BLaER1 treated with 17β-estradiol and CSF1 and Interleukin-3, amounts not matched to agents 10 nM and 100 nM (cell line): ENCODE measurements around the gene NOSIP.

Experiments
- H3K27ac ChIP-seq, 11 experiments: shearing (Covaris generic); formaldehyde crosslinking; 2 replicates each; pipeline ENCODE4 v1.8.1; 2022
- H3K27me3 ChIP-seq, 11 experiments: shearing (Covaris generic); formaldehyde crosslinking; 2 replicates each; pipeline ENCODE4 v1.8.1; 2022
- H3K36me3 ChIP-seq, 11 experiments: shearing (Covaris generic); formaldehyde crosslinking; 2 replicates each; pipeline ENCODE4 v1.8.1; 2022
- H3K4me1 ChIP-seq, 10 experiments: shearing (Covaris generic); formaldehyde crosslinking; 2 replicates each; pipeline ENCODE4 v1.8.1; 2022
- H3K4me2 ChIP-seq, 11 experiments: shearing (Covaris generic); formaldehyde crosslinking; 2 replicates each; pipeline ENCODE4 v1.8.1; 2022
- H3K4me3 ChIP-seq, 10 experiments: shearing (Covaris generic); formaldehyde crosslinking; 2 replicates each; pipeline ENCODE4 v1.8.1; 2022
- H3K9ac ChIP-seq, 11 experiments: shearing (Covaris generic); formaldehyde crosslinking; 2 replicates each; pipeline ENCODE4 v1.8.1; 2022
- H3K9me3 ChIP-seq, 11 experiments: shearing (Covaris generic); formaldehyde crosslinking; replicated peaks in 1 of 11; 2 replicates each; pipeline ENCODE4 v1.8.1; 2022
- H4K20me1 ChIP-seq, 11 experiments: shearing (Covaris generic); formaldehyde crosslinking; 2 replicates each; pipeline ENCODE4 v1.8.1; 2022
- Cebpa-rat ChIP-seq, 11 experiments: shearing (Covaris generic); IDR thresholded peaks; 2 replicates each; pipeline ENCODE4 v1.8.1; 2022

NOSIP gene

DNA sequence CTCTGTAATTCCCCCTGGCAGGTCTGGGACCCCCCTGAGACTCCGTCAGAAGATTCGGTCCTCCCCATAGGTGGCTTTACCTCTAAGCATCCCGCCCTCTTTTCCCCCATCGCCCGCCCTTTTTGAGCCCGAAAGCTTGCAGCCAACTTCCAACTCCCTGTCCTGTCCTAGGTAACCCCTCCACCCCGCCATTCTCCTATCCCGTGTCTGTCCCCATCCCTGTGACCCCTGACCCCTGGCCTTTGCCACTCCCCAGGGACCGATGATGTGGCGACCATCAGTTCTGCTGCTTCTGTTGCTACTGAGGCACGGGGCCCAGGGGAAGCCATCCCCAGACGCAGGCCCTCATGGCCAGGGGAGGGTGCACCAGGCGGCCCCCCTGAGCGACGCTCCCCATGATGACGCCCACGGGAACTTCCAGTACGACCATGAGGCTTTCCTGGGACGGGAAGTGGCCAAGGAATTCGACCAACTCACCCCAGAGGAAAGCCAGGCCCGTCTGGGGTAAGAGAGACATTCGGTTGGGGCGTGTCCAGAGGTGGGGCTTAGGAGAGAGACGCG is 52.1 kb downstream of the NOSIP start:
- Histone ChIP-seq H3K27ac (no peak overlapping the region; a peak in 1 of 22 replicates), H4K20me1 (peaks cover 0 to 66% (median 16%) of the 10 kb centered on the region in 11 experiments; a peak in 14 of 22 replicates), H3K4me3 (peak overlapping the region in 6 of 10 experiments; percentile 0 to 42 (median 32); a peak in 6 of 20 replicates), H3K27me3 (peaks cover 0 to 19% (median 8%) of the 10 kb centered on the region in 11 experiments; a peak in 15 of 22 replicates), H3K9me3 (no peaks in the 10 kb centered on the region), H3K36me3 (peaks cover 0 to 95% (median 32%) of the 10 kb centered on the region in 11 experiments; a peak in 14 of 22 replicates), H3K9ac (peak overlapping the region in 2 of 11 experiments; percentile 36 to 43; a peak in 3 of 22 replicates), H3K4me2 (peak overlapping the region; percentile 71 to 91 (median 79)), H3K4me1 (peaks cover 20 to 35% (median 24%) of the 10 kb centered on the region in 10 experiments; a peak in 19 of 20 replicates)
- no peak for TF ChIP-seq Cebpa-rat (IDR thresholded peaks at IDR 0.05)

DNA sequence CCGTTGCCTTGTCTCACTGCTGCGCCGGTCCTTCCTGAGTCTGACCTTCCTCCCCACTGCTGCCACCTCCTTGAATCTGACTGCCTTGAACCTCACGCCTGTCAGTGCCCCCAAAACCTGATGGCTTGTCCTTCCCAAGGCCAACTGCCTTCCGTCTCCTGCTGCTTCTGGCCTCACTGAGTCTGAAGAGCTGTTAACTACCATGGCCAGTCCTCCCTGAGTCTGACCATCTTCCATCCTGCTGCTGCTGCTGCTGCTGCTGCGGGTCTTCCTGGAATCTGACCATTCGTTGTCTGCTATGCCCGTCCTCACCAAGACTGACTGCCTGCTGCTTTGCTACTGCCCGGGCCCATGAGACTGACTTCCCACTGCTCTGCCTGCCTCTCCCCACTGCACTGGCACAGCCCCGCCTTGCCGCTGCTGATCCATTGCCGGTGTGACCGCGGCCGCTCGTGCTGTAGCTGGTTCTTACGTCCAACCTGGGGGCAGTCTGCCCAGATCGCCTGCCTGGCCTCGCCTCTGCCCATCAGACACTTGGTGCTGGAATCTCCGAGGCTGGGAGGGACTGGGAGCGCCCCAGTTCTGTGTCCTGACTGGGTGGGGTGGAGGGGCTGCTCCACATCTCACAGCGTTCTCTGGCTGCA is 55.4 kb downstream of the NOSIP start:
- Histone ChIP-seq H3K27ac (no peak overlapping the region), H3K36me3 (peaks cover 0 to 92% (median 58%) of the 10 kb centered on the region in 11 experiments; a peak in 16 of 22 replicates), H3K27me3 (peaks cover 0 to 9% (median 0%) of the 10 kb centered on the region in 11 experiments; a peak in 2 of 22 replicates), H3K9ac (peak overlapping the region in 1 of 11 experiments; percentile 46; a peak in 1 of 22 replicates), H4K20me1 (peaks cover 0 to 63% (median 19%) of the 10 kb centered on the region in 11 experiments; a peak in 13 of 22 replicates), H3K9me3 (no peaks in the 10 kb centered on the region), H3K4me1 (peaks cover 14 to 54% (median 22%) of the 10 kb centered on the region in 10 experiments; a peak in 19 of 20 replicates), H3K4me2 (no peak overlapping the region), H3K4me3 (no peak overlapping the region)
- no peak for TF ChIP-seq Cebpa-rat (IDR thresholded peaks at IDR 0.05)

DNA sequence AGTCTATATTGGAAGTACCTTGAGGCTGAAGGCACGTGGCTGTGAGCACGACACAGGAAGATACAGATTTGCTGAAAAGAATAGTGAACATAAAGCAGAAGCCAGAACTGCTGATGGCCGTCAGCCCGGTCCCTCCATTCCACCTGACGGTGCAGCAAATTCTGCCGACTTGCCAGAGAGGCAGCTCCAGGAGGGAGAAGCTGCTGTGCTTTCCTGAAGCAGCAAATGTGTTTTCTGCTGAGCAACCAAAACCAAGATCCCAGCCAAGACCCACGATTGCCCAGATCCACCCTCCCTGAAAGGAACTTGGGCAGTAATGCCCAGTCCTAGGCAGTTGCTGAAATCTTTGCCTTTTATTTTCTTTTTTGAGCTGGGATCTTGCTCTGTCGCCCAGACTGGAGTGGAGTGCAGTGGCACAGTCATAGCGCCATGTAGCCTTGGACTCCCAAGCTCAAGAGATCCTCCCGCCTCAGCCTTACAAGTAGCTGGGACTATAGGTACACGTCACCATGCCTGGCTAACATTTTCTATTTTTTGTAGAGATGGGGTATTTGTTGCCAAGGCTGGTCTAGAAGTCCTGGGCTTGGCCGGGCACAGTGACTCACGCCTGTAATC is 59.5 kb downstream of the NOSIP start:
- Histone ChIP-seq H3K36me3 (peaks cover 0 to 88% (median 45%) of the 10 kb centered on the region in 11 experiments; a peak in 16 of 22 replicates), H3K27ac (peak overlapping the region in 3 of 11 experiments; percentile 57 to 66 (median 64); a peak in 5 of 22 replicates), H3K27me3 (no peaks in the 10 kb centered on the region), H3K9me3 (no peaks in the 10 kb centered on the region), H3K4me2 (peak overlapping the region in 3 of 11 experiments; percentile 48 to 99 (median 52); a peak in 7 of 22 replicates), H4K20me1 (peaks cover 0 to 58% (median 19%) of the 10 kb centered on the region in 11 experiments; a peak in 13 of 22 replicates), H3K4me3 (no peak overlapping the region), H3K4me1 (peaks cover 28 to 76% (median 38%) of the 10 kb centered on the region in 10 experiments), H3K9ac (peak overlapping the region in 3 of 11 experiments; percentile 28 to 59 (median 53); a peak in 4 of 22 replicates)
- TF ChIP-seq Cebpa-rat (IDR thresholded peaks at IDR 0.05), result no peak

DNA sequence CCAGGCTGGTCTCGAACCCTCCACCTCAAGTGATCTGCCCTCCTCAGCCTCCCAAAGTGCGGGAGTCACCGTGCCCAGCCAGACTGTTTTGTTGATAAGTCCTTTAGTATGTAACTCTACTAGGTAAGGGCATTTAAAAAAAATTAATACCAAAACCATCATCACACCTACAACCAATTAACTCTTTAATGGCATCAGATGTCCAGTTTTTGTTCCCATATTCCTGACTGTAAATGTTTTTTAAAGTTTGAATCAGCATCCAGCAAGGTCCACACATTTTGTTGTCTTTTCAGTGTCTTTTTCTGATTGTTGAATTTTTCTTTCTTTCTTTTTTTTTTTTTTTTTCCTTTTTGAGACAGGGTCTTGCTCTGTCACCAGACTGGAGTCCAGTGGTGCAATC is 62.3 kb downstream of the NOSIP start:
- TF ChIP-seq Cebpa-rat (IDR thresholded peaks at IDR 0.05), result no peak
- Histone ChIP-seq H3K4me2 (peak overlapping the region; percentile 87 to 99 (median 95); a peak in 21 of 22 replicates), H3K4me1 (peaks cover 55 to 94% (median 58%) of the 10 kb centered on the region in 10 experiments), H3K4me3 (0 out of 20 replicates have a peak overlapping the region, but pooled peaks of 1 of the 10 experiments have one; percentile 33), H3K36me3 (peaks cover 0 to 74% (median 26%) of the 10 kb centered on the region in 11 experiments; a peak in 15 of 22 replicates), H3K27me3 (no peaks in the 10 kb centered on the region), H3K9me3 (no peaks in the 10 kb centered on the region), H3K27ac (peak overlapping the region in 9 of 11 experiments; percentile 80 to 98 (median 93); a peak in 13 of 22 replicates), H3K9ac (peak overlapping the region in 6 of 11 experiments; percentile 57 to 91 (median 69); a peak in 7 of 22 replicates), H4K20me1 (peaks cover 0 to 48% (median 3%) of the 10 kb centered on the region in 11 experiments; a peak in 7 of 22 replicates)

- Histone ChIP-seq H3K9ac (peak overlapping the region; percentile 26 to 95 (median 86); a peak in 21 of 22 replicates), H3K9me3 (no peaks in the 10 kb centered on the region), H4K20me1 (peaks cover 0 to 40% (median 0%) of the 10 kb centered on the region in 11 experiments; a peak in 7 of 22 replicates), H3K4me2 (peak overlapping the region; percentile 87 to 99 (median 95)), H3K27me3 (no peaks in the 10 kb centered on the region), H3K36me3 (peaks cover 0 to 54% (median 8%) of the 10 kb centered on the region in 11 experiments; a peak in 15 of 22 replicates), H3K27ac (peak overlapping the region; percentile 58 to 98 (median 91); a peak in 21 of 22 replicates), H3K4me1 (peaks cover 72 to 88% (median 76%) of the 10 kb centered on the region in 10 experiments), H3K4me3 (peak overlapping the region in 8 of 10 experiments; percentile 12 to 96 (median 78); a peak in 13 of 20 replicates)
- TF ChIP-seq Cebpa-rat (IDR thresholded peaks at IDR 0.05), result peak in 8 of 11 experiments; percentile 62 to 93 (median 88); a peak in 16 of 22 replicates
Observed at GRCh38 chr19:49515767-49516166, 64.6 kb downstream of the NOSIP start.

GRCh38 chr19:49514151-49514550 is 66.2 kb downstream of the NOSIP start:
- Histone ChIP-seq H3K4me3 (peak overlapping the region; percentile 69 to 96 (median 76)), H3K9me3 (no peaks in the 10 kb centered on the region), H3K4me1 (peaks cover 83 to 95% (median 88%) of the 10 kb centered on the region in 10 experiments), H3K36me3 (peaks cover 0 to 41% (median 0%) of the 10 kb centered on the region in 11 experiments; a peak in 9 of 22 replicates), H3K9ac (peak overlapping the region; percentile 85 to 95 (median 90)), H3K4me2 (peak overlapping the region; percentile 87 to 99 (median 95)), H3K27me3 (no peaks in the 10 kb centered on the region), H4K20me1 (peaks cover 0 to 27% (median 0%) of the 10 kb centered on the region in 11 experiments; a peak in 4 of 22 replicates), H3K27ac (peak overlapping the region; percentile 84 to 98 (median 92); a peak in 21 of 22 replicates)
- TF ChIP-seq Cebpa-rat (IDR thresholded peaks at IDR 0.05), result no peak

DNA sequence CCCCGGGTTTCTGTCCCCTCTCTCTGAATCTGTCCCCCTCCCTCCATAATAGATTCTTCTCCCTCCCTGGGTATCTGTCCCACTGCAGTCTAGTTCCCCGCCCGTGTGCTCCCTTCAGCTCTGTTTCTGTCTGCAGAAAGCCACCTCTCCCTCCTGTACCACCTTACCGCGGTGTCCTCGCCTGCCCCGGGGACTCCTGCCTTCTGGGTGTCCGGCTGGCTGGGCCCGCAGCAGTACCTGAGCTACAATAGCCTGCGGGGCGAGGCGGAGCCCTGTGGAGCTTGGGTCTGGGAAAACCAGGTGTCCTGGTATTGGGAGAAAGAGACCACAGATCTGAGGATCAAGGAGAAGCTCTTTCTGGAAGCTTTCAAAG is 66.6 kb downstream of the NOSIP start:
- peaks cover 0 to 27% (median 0%) of the 10 kb centered on the region in 11 experiments; a peak in 4 of 22 replicates for H4K20me1 ChIP-seq
- TF ChIP-seq Cebpa-rat (IDR thresholded peaks at IDR 0.05), result no peak
- H3K4me2 ChIP-seq, result peak overlapping the region; percentile 87 to 99 (median 95)
- peak overlapping the region; percentile 85 to 95 (median 90) for H3K9ac ChIP-seq
- H3K36me3 ChIP-seq, result peaks cover 0 to 36% (median 0%) of the 10 kb centered on the region in 11 experiments; a peak in 9 of 22 replicates
- H3K4me1 ChIP-seq, result peaks cover 83 to 98% (median 89%) of the 10 kb centered on the region in 10 experiments
- peak overlapping the region; percentile 69 to 96 (median 76) for H3K4me3 ChIP-seq
- H3K27me3 ChIP-seq, result no peaks in the 10 kb centered on the region
- H3K27ac ChIP-seq, result peak overlapping the region; percentile 84 to 98 (median 92); a peak in 21 of 22 replicates
- H3K9me3 ChIP-seq, result no peaks in the 10 kb centered on the region
